Breast epithelium (tissue), 3 donors: Measurements from ENCODE around the gene WDR87.

Experiments
- POLR2A ChIP-seq: fragments of 450-650 bp; IDR thresholded peaks from one replicate; pipeline ENCODE4 v1.6.1; 2016; ENCODE audit warnings: antibody characterized with exemption, mild to moderate bottlenecking, moderate library complexity
- POLR2AphosphoS5 ChIP-seq, 3 donors: sonication (generic); formaldehyde crosslinking; IDR thresholded peaks; one replicate each; pipeline ENCODE4 v1.6.1; 2017; ENCODE audit warnings: antibody characterized with exemption in 3 of 3
- TF ChIP-seq, protein P1 (sequence below), 3 donors: fragments of 450-650 bp; IDR thresholded peaks; one replicate each; pipeline ENCODE4 v1.5.1; 2016 to 2017; ENCODE audit warnings: antibody characterized with exemption in 3 of 3, mild to moderate bottlenecking in 3 of 3, moderate library complexity in 3 of 3

DNA sequence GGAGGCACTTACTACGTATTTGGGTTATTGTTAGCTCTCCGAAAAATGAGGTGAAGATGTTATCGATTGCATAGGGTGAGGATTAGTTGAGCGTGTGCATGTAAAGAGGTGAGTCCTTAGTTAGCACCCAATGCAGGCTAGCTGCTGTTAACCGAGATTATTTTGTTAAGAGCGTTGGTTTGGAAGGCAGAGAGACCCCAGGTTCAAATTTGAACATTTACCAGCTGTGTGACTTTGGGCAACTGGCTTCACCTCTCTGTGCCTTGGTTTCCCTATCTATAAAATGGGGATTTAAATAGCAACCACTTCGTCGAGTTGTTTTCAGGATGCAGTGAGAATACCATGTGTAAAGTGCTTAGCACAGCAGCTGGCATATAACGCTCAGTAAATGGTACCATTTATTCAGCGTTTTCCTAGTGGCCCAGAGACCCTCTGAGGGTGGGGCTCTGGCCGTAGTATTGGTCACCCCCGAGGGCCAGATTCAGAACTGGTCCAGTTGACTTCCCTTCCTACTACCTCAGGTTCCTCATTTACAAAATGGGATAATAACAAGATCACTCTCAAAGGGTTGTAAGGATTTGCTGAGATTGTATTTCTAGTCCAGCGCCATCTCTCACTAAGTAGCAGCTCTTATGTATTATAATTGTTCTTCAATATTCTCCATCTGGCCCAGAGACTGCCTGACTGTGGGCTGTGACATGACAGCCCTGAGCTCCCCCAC lies 1.5 kb upstream of the WDR87 start:
- TF ChIP-seq, protein P1, sequence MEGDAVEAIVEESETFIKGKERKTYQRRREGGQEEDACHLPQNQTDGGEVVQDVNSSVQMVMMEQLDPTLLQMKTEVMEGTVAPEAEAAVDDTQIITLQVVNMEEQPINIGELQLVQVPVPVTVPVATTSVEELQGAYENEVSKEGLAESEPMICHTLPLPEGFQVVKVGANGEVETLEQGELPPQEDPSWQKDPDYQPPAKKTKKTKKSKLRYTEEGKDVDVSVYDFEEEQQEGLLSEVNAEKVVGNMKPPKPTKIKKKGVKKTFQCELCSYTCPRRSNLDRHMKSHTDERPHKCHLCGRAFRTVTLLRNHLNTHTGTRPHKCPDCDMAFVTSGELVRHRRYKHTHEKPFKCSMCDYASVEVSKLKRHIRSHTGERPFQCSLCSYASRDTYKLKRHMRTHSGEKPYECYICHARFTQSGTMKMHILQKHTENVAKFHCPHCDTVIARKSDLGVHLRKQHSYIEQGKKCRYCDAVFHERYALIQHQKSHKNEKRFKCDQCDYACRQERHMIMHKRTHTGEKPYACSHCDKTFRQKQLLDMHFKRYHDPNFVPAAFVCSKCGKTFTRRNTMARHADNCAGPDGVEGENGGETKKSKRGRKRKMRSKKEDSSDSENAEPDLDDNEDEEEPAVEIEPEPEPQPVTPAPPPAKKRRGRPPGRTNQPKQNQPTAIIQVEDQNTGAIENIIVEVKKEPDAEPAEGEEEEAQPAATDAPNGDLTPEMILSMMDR (IDR thresholded peaks at IDR 0.05), result no peak
- TF ChIP-seq POLR2A (no peak), POLR2AphosphoS5 (IDR thresholded peaks at IDR 0.05) (no peak)
